NCI-H2196 treated with DMSO at 0.1 percent for 48 hours (cell line): Measurements from ENCODE around the gene PBX2.
"Not testable (repeated sequence)": the region's sequence is repeated elsewhere in the genome, so short reads cannot be mapped to it uniquely, and the experiment has no call there.

Source experiments
- DNase-seq: peaks from one replicate; lab custom pipeline; 2025; ENCODE audit not compliant: unreplicated experiment; lab: John Stamatoyannopoulos, UW

The PBX2 gene

GRCh38 chr6:32151863-32152768 lies 37.9 kb downstream of the PBX2 start, which contains the start of gene PRRT1:
TSS of gene PRRT1 (minus strand) at chr6:32151939. CDS start at chr6:32151827, 112 bp downstream.
- DNase-seq = no peak

- DNase-seq = no peak
These were observed 38.7 kb downstream of the PBX2 start for GRCh38 chr6:32151181-32151862.

GRCh38 chr6:32149932-32150870 lies 39.8 kb downstream of the PBX2 start:
- DNase-seq = no peak

- DNase-seq = no peak
These were observed 40.8 kb downstream of the PBX2 start for GRCh38 chr6:32149092-32149755.

- DNase-seq = no peak
These were observed 41.5 kb downstream of the PBX2 start for GRCh38 chr6:32148289-32149091.

GRCh38 chr6:32147401-32148132 lies 42.4 kb downstream of the PBX2 start:
- DNase-seq = no peak

- DNase-seq = no peak
These were observed 43.3 kb downstream of the PBX2 start for GRCh38 chr6:32146687-32147086.

- DNase-seq = no peak
These were observed 43.7 kb downstream of the PBX2 start for GRCh38 chr6:32146287-32146686.

- DNase-seq = not testable (repeated sequence)
These were observed 45.8 kb downstream of the PBX2 start for GRCh38 chr6:32144238-32144637.

- DNase-seq = no peak
These were observed 49.5 kb downstream of the PBX2 start for GRCh38 chr6:32140420-32141046.

- no peak for DNase-seq
These were observed 50.4 kb downstream of the PBX2 start for GRCh38 chr6:32139590-32139989.

- no peak for DNase-seq
These were observed 52.5 kb downstream of the PBX2 start for GRCh38 chr6:32137454-32137853.
